Liver (tissue), 9 donors: ENCODE results near the gene TBX15. TPM values are rescaled to one million over a fixed set of nuclear protein-coding genes. Genes with fewer than 3 reads are reported as not detected.

Source experiments
- DNase-seq: peaks from one replicate; pipeline ENCODE4 v3.0.0-alpha.2; 2017; ENCODE audit warnings: low spot score
- H3K27ac ChIP-seq, 2 donors: one replicate each; pipeline ENCODE4 v1.7.0; 2013; ENCODE audit warnings: inconsistent platforms in 2 of 2, low read length in 2 of 2, control low read depth in 1 of 2, low read depth in 1 of 2, mild to moderate bottlenecking in 1 of 2
- H3K27me3 ChIP-seq, 4 donors: one replicate each; pipeline versions ENCODE4 v1.6.1 to v1.7.0; 2013; ENCODE audit warnings: low read length in 3 of 4, inconsistent platforms in 1 of 4, mild to moderate bottlenecking in 1 of 4, moderate library complexity in 1 of 4; ENCODE audit not compliant: control insufficient read depth in 4 of 4, insufficient read depth in 4 of 4
- H3K36me3 ChIP-seq, 4 donors: one replicate each; pipeline versions ENCODE4 v1.6.1 to v1.7.0; 2013; ENCODE audit warnings: low read length in 3 of 4, mild to moderate bottlenecking in 3 of 4, low read depth in 1 of 4, moderate library complexity in 1 of 4; ENCODE audit not compliant: control insufficient read depth in 4 of 4, insufficient read depth in 3 of 4
- H3K4me1 ChIP-seq, 4 donors: one replicate each; pipeline versions ENCODE4 v1.6.1 to v1.7.0; 2013; ENCODE audit warnings: low read length in 3 of 4, mild to moderate bottlenecking in 3 of 4, moderate library complexity in 1 of 4; ENCODE audit not compliant: control insufficient read depth in 4 of 4, insufficient read depth in 4 of 4
- H3K4me3 ChIP-seq, 3 donors: one replicate each; pipeline versions ENCODE4 v1.6.1 to v1.7.0; 2013; ENCODE audit warnings: low read length in 3 of 3, control low read depth in 1 of 3, low read depth in 1 of 3, mild to moderate bottlenecking in 1 of 3
- H3K9ac ChIP-seq, 2 donors: one replicate each; pipeline ENCODE4 v1.7.0; 2013; ENCODE audit warnings: low read length in 2 of 2, mild to moderate bottlenecking in 2 of 2, moderate library complexity in 2 of 2, control low read depth in 1 of 2, low read depth in 1 of 2
- H3K9me3 ChIP-seq, 4 donors: one replicate each; pipeline versions ENCODE4 v1.6.1 to v1.7.0; 2013; ENCODE audit warnings: low read length in 3 of 4; ENCODE audit not compliant: control insufficient read depth in 4 of 4
- FOXA1 ChIP-seq: IDR thresholded peaks from 2 replicates; pipeline ENCODE4 v1.6.1; 2016; ENCODE audit warnings: antibody characterized with exemption
- FOXA2 ChIP-seq: IDR thresholded peaks from 2 replicates; pipeline ENCODE4 v1.6.1; 2016; ENCODE audit warnings: antibody characterized with exemption
- GABPA ChIP-seq, 2 donors: IDR thresholded peaks in 1 of 2; conservative IDR thresholded peaks in 1 of 2; 2 replicates each; pipeline ENCODE4 v1.6.1; 2016; ENCODE audit warnings: antibody characterized with exemption in 2 of 2, mild to moderate bottlenecking in 1 of 2, moderate library complexity in 1 of 2
- HNF4A ChIP-seq, 2 donors: conservative IDR thresholded peaks; 2 replicates each; pipeline ENCODE4 v1.6.1; 2016; ENCODE audit warnings: antibody characterized with exemption in 2 of 2, mild to moderate bottlenecking in 2 of 2
- HNF4G ChIP-seq: IDR thresholded peaks from 2 replicates; pipeline ENCODE4 v1.6.1; 2016; ENCODE audit warnings: antibody characterized with exemption
- MAX ChIP-seq: IDR thresholded peaks from 2 replicates; pipeline ENCODE4 v1.6.1; 2016; ENCODE audit warnings: antibody characterized with exemption
- RAD21 ChIP-seq, 2 donors: IDR thresholded peaks; 2 replicates each; pipeline ENCODE4 v1.6.1; 2016; ENCODE audit warnings: antibody characterized with exemption in 2 of 2, mild to moderate bottlenecking in 2 of 2
- RXRA ChIP-seq, 2 donors: IDR thresholded peaks; 2 replicates each; pipeline ENCODE4 v1.6.1; 2017 to 2018; ENCODE audit warnings: antibody characterized with exemption in 2 of 2, mild to moderate bottlenecking in 1 of 2
- SP1 ChIP-seq: IDR thresholded peaks from 2 replicates; pipeline ENCODE4 v1.6.1; 2018; ENCODE audit warnings: antibody characterized with exemption, mild to moderate bottlenecking
- YY1 ChIP-seq: IDR thresholded peaks from 2 replicates; pipeline ENCODE4 v1.6.1; 2016; ENCODE audit warnings: antibody characterized with exemption, mild to moderate bottlenecking
- ZBTB33 ChIP-seq: IDR thresholded peaks from 2 replicates; pipeline ENCODE4 v1.6.1; 2016; ENCODE audit warnings: antibody characterized with exemption
- WGBS: extraction: QIAGEN DNeasy Blood & Tissue Kit; methylation state at CpG from one replicate; pipeline ENCODE4 v1.1.7; 2013; 5-methylcytosine and 5-hydroxymethylcytosine counted together
- polyA plus RNA-seq, 2 donors: library from polyadenylated mRNA; stranded (reverse) in 1 of 2; unstranded in 1 of 2; fragments of 200-250 nt in 1 of 2; fragments of >200 nt in 1 of 2; fragmentation: Nextera tagmentation in 1 of 2; extraction: Ambion mirVana in 1 of 2; gene quantifications; one replicate each; pipeline versions ENCODE4 v1.2.1 to v1.2.3, GENCODE V29; 2013 to 2015
- total RNA-seq, 2 donors: library from RNA; depleted of rRNA; stranded (reverse); fragments of >200 nt; gene quantifications; one replicate each; pipeline ENCODE4 v1.2.3, GENCODE V29; 2014
- TF ChIP-seq, protein P1 (sequence below): fragments of 150-350 bp; IDR thresholded peaks from 2 replicates; pipeline ENCODE4 v1.5.1; 2017; ENCODE audit warnings: improper control_type of control experiment, low read depth, low read length; ENCODE audit not compliant: missing input control
- TF ChIP-seq, protein P2 (sequence below): IDR thresholded peaks from 2 replicates; pipeline ENCODE4 v1.6.1; 2016; ENCODE audit warnings: antibody characterized with exemption
- TF ChIP-seq, protein P3 (sequence below): IDR thresholded peaks from 2 replicates; pipeline ENCODE4 v1.6.1; 2016; ENCODE audit warnings: antibody characterized with exemption, mild to moderate bottlenecking
- donor health status: healthy.
- donor health status: healthy.
- donor health status: healthy.
- donor health status: healthy.
- donor health status: healthy.

Gene TBX15
- total and polyA plus RNA-seq, 4 donors, result 0.09 to 15.5 (median 3.5) TPM

DNA sequence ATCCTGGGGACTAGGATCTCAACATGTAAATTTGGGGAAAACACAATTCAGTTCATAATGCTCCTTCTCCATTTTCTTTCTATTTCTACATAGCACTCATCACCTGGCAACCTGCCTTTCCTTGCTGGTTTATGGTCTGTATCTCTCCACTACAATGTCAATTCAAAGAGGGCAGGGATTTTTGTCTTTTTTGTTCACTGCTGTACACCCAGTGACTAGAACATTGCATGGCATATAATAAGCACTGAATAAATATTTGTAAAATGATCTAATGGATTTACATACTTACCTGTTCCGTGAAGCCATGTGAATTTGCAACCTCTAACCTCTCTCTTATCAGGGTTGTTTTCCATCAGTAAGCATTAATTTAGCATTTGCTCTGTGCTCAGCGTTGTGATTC, 27.4 kb upstream of the TBX15 start (continued):
- TF ChIP-seq, protein P1, sequence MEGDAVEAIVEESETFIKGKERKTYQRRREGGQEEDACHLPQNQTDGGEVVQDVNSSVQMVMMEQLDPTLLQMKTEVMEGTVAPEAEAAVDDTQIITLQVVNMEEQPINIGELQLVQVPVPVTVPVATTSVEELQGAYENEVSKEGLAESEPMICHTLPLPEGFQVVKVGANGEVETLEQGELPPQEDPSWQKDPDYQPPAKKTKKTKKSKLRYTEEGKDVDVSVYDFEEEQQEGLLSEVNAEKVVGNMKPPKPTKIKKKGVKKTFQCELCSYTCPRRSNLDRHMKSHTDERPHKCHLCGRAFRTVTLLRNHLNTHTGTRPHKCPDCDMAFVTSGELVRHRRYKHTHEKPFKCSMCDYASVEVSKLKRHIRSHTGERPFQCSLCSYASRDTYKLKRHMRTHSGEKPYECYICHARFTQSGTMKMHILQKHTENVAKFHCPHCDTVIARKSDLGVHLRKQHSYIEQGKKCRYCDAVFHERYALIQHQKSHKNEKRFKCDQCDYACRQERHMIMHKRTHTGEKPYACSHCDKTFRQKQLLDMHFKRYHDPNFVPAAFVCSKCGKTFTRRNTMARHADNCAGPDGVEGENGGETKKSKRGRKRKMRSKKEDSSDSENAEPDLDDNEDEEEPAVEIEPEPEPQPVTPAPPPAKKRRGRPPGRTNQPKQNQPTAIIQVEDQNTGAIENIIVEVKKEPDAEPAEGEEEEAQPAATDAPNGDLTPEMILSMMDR, result no peak
- TF ChIP-seq MAX (no peak), RXRA (IDR thresholded peaks at IDR 0.05) (no peak), RAD21 (IDR thresholded peaks at IDR 0.05) (no peak), HNF4A (conservative IDR thresholded peaks at IDR 0.05) (no peak)

- no peak for DNase-seq
- TF ChIP-seq HNF4G (no peak), FOXA2 (no peak)
- no peak overlapping the region for H3K9ac ChIP-seq
- H3K4me1 ChIP-seq, result peaks cover 3 to 13% (median 11%) of the 10 kb centered on the region in 4 donors
- no peaks in the 10 kb centered on the region for H3K36me3 ChIP-seq
- H3K27ac ChIP-seq, result no peak overlapping the region
- H3K4me3 ChIP-seq, result no peak overlapping the region
- WGBS, result 59% methylated on average over 5 of the region's 5 CpGs
- H3K9me3 ChIP-seq, result peaks cover 0 to under 1% (median 0%) of the 10 kb centered on the region in 4 donors
- H3K27me3 ChIP-seq, result peaks cover 0 to 3% (median 0%) of the 10 kb centered on the region in 4 donors
Observed at GRCh38 chr1:119012383-119012782, 24.2 kb upstream of the TBX15 start.

GRCh38 chr1:119011706-119012105, 23.6 kb upstream of the TBX15 start:
- no peak overlapping the region for H3K27ac ChIP-seq
- 93% methylated on average over 3 of the region's 3 CpGs for WGBS
- TF ChIP-seq SP1 (no peak), HNF4G (no peak), FOXA1 (no peak), GABPA (IDR thresholded peaks at IDR 0.05 in 1 of 2, conservative IDR thresholded peaks at IDR 0.05 in 1 of 2) (no peak), RAD21 (IDR thresholded peaks at IDR 0.05) (no peak), ZBTB33 (no peak), MAX (no peak), YY1 (no peak)
- TF ChIP-seq, protein P2, sequence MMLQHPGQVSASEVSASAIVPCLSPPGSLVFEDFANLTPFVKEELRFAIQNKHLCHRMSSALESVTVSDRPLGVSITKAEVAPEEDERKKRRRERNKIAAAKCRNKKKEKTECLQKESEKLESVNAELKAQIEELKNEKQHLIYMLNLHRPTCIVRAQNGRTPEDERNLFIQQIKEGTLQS, result no peak
- TF ChIP-seq, protein P3, sequence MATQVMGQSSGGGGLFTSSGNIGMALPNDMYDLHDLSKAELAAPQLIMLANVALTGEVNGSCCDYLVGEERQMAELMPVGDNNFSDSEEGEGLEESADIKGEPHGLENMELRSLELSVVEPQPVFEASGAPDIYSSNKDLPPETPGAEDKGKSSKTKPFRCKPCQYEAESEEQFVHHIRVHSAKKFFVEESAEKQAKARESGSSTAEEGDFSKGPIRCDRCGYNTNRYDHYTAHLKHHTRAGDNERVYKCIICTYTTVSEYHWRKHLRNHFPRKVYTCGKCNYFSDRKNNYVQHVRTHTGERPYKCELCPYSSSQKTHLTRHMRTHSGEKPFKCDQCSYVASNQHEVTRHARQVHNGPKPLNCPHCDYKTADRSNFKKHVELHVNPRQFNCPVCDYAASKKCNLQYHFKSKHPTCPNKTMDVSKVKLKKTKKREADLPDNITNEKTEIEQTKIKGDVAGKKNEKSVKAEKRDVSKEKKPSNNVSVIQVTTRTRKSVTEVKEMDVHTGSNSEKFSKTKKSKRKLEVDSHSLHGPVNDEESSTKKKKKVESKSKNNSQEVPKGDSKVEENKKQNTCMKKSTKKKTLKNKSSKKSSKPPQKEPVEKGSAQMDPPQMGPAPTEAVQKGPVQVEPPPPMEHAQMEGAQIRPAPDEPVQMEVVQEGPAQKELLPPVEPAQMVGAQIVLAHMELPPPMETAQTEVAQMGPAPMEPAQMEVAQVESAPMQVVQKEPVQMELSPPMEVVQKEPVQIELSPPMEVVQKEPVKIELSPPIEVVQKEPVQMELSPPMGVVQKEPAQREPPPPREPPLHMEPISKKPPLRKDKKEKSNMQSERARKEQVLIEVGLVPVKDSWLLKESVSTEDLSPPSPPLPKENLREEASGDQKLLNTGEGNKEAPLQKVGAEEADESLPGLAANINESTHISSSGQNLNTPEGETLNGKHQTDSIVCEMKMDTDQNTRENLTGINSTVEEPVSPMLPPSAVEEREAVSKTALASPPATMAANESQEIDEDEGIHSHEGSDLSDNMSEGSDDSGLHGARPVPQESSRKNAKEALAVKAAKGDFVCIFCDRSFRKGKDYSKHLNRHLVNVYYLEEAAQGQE, result no peak

More at GRCh38 chr1:119011706-119012105, 23.6 kb upstream of the TBX15 start:
- peaks cover 5 to 18% (median 12%) of the 10 kb centered on the region in 4 donors for H3K4me1 ChIP-seq
- H3K4me3 ChIP-seq, result no peak overlapping the region
- H3K9ac ChIP-seq, result no peak overlapping the region
- DNase-seq, result no peak
- peaks cover 0 to 5% (median 3%) of the 10 kb centered on the region in 4 donors for H3K27me3 ChIP-seq
- H3K36me3 ChIP-seq, result no peaks in the 10 kb centered on the region
- peaks cover 0 to 7% (median 0%) of the 10 kb centered on the region in 4 donors for H3K9me3 ChIP-seq
